Measurements from ENCODE around the gene KLK3. TPM values are rescaled to one million over a fixed set of nuclear protein-coding genes. Genes with fewer than 3 reads are reported as not detected.

The KLK3 gene
- total and polyA plus RNA-seq, 2 donors: not detected

DNA sequence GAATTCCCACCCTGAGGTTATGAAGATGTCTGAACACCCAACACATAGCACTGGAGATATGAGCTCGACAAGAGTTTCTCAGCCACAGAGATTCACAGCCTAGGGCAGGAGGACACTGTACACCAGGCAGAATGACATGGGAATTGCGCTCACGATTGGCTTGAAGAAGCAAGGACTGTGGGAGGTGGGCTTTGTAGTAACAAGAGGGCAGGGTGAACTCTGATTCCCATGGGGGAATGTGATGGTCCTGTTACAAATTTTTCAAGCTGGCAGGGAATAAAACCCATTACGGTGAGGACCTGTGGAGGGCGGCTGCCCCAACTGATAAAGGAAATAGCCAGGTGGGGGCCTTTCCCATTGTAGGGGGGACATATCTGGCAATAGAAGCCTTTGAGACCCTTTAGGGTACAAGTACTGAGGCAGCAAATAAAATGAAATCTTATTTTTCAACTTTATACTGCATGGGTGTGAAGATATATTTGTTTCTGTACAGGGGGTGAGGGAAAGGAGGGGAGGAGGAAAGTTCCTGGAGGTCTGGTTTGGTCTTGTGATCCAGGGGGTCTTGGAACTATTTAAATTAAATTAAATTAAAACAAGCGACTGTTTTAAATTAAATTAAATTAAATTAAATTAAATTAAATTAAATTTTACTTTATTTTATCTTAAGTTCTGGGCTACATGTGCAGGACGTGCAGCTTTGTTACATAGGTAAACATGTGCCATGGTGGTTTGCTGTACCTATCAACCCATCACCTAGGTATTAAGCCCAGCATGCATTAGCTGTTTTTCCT is 7.0 kb downstream of the KLK3 start:
- Histone ChIP-seq H3K4me1 (ENCODE audit: insufficient read depth) (no peaks in the 10 kb centered on the region), H3K27ac (ENCODE audit: low read depth) (no peak overlapping the region), H3K36me3 (ENCODE audit: insufficient read depth) (no peaks in the 10 kb centered on the region), H3K4me3 (ENCODE audit: low read depth, low read length) (no peak overlapping the region)
- 65% methylated on average over 7 of the region's 7 CpGs for WGBS
- no peak for DNase-seq (ENCODE audit: extremely low spot score)

DNA sequence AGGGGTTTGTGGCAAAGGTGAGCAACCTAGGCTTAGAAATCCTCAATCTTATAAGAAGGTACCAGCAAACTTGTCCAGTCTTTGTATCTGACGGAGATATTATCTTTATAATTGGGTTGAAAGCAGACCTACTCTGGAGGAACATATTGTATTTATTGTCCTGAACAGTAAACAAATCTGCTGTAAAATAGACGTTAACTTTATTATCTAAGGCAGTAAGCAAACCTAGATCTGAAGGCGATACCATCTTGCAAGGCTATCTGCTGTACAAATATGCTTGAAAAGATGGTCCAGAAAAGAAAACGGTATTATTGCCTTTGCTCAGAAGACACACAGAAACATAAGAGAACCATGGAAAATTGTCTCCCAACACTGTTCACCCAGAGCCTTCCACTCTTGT is 14.8 kb downstream of the KLK3 start:
- no peak overlapping the region for H3K4me3 ChIP-seq (ENCODE audit: low read depth, low read length)
- H3K36me3 ChIP-seq (ENCODE audit: insufficient read depth): no peaks in the 10 kb centered on the region
- DNase-seq (ENCODE audit: extremely low spot score): no peak
- no peak overlapping the region for H3K27ac ChIP-seq (ENCODE audit: low read depth)
- WGBS: 63% methylated on average over 4 of the region's 4 CpGs
- H3K4me1 ChIP-seq (ENCODE audit: insufficient read depth): no peaks in the 10 kb centered on the region

DNA sequence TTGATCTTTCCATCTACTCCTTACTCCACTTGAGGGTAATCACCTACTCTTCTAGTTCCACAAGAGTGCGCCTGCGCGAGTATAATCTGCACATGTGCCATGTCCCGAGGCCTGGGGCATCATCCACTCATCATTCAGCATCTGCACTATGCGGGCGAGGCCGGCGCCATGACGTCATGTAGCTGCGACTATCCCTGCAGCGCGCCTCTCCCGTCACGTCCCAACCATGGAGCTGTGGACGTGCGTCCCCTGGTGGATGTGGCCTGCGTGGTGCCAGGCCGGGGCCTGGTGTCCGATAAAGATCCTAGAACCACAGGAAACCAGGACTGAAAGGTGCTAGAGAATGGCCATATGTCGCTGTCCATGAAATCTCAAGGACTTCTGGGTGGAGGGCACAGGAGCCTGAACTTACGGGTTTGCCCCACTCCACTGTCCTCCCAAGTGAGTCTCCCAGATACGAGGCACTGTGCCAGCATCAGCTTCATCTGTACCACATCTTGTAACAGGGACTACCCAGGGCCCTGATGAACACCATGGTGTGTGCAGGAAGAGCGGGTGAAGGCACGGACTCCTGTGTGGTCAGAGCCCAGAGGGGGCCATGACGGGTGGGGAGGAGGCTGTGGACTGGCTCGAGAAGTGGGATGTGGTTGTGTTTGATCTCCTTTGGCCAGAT is 15.8 kb downstream of the KLK3 start:
- Histone ChIP-seq H3K36me3 (ENCODE audit: insufficient read depth) (no peaks in the 10 kb centered on the region), H3K4me3 (ENCODE audit: low read depth, low read length) (no peak overlapping the region), H3K27ac (ENCODE audit: low read depth) (no peak overlapping the region), H3K4me1 (ENCODE audit: insufficient read depth) (no peaks in the 10 kb centered on the region)
- 54% methylated on average over 26 of the region's 26 CpGs for WGBS
- DNase-seq (ENCODE audit: extremely low spot score): no peak

DNA sequence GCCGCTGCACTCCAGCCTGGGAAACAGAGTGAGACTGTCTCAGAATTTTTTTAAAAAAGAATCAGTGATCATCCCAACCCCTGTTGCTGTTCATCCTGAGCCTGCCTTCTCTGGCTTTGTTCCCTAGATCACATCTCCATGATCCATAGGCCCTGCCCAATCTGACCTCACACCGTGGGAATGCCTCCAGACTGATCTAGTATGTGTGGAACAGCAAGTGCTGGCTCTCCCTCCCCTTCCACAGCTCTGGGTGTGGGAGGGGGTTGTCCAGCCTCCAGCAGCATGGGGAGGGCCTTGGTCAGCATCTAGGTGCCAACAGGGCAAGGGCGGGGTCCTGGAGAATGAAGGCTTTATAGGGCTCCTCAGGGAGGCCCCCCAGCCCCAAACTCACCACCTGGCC is 18.3 kb downstream of the KLK3 start, which contains the start of gene KLK2:
TSS of gene KLK2 (plus strand) at position 384 of the 400 bp plus-strand sequence. CDS start 35 bp downstream, outside the sequence.
- Histone ChIP-seq H3K36me3 (ENCODE audit: insufficient read depth) (no peaks in the 10 kb centered on the region), H3K27ac (ENCODE audit: low read depth) (no peak within 1 kb of the TSS), H3K4me1 (ENCODE audit: insufficient read depth) (no peaks in the 10 kb centered on the region), H3K4me3 (ENCODE audit: low read depth, low read length) (no peak within 1 kb of the TSS)
- 67% methylated on average over 3 of the region's 3 CpGs for WGBS
- no peak for DNase-seq (ENCODE audit: extremely low spot score)

DNA sequence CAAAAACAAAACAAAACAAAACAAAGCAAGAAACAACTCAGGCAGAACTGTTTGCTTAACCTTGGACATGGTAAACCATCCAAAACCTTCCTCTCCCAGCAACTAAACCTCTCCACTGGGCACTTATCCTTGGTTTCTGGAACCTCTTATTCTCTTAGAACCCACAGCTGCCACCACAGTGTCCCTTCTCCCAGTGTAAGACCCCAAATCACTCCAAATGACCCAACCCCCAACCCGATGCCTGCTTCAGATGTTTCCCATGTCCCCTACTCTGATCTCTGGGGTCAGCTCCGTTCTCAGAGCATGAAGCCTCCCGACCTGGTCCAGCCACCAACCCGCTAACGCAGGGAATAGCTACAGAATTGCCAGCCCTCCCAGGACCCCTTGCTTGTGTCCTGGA is 19.5 kb downstream of the KLK3 start:
- no peak overlapping the region for H3K4me3 ChIP-seq (ENCODE audit: low read depth, low read length)
- H3K4me1 ChIP-seq (ENCODE audit: insufficient read depth): no peaks in the 10 kb centered on the region
- H3K36me3 ChIP-seq (ENCODE audit: insufficient read depth): no peaks in the 10 kb centered on the region
- 63% methylated on average over 5 of the region's 5 CpGs for WGBS
- no peak overlapping the region for H3K27ac ChIP-seq (ENCODE audit: low read depth)
- no peak for DNase-seq (ENCODE audit: extremely low spot score)

DNA sequence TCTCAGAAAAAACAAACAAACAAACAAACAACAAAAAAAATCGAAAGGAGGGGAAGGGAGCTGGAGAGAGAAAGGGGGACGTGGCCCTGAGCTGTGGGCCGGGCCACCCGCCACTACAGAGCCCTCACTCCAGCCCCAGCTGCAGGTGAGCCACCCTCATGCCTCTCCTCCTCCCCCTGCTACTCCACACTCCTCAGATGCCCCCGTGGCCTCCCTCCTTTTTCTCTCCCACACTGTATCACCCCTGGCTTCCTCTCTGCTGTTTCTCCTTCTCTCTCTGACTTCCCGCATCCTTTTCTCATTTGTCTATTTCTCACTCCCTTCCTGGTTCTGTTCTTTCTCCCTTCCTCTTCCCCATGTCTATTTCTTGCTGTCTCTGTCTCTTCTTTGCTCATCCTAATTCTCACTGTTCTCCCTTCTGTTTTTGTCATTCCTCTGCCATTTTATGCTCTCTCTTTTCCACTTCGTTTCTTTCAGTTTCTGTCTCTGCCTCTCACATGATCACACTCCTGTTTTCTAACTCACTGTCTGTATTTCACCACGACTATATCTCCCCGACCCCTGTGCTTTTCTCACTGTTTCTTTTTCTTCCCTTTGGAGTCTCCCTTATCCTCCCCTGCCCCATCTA is 21.2 kb downstream of the KLK3 start:
- Histone ChIP-seq H3K4me1 (ENCODE audit: insufficient read depth) (no peaks in the 10 kb centered on the region), H3K36me3 (ENCODE audit: insufficient read depth) (no peaks in the 10 kb centered on the region), H3K4me3 (ENCODE audit: low read depth, low read length) (no peak overlapping the region), H3K27ac (ENCODE audit: low read depth) (no peak overlapping the region)
- WGBS: 41% methylated on average over 9 of the region's 9 CpGs
- no peak for DNase-seq (ENCODE audit: extremely low spot score)

DNA sequence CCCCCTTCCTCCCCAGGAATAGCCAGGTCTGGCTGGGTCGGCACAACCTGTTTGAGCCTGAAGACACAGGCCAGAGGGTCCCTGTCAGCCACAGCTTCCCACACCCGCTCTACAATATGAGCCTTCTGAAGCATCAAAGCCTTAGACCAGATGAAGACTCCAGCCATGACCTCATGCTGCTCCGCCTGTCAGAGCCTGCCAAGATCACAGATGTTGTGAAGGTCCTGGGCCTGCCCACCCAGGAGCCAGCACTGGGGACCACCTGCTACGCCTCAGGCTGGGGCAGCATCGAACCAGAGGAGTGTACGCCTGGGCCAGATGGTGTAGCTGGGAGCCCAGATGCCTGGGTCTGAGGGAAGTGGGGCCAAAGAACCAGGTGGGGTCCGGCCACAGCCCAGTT is 21.7 kb downstream of the KLK3 start:
- DNase-seq (ENCODE audit: extremely low spot score): no peak
- Histone ChIP-seq H3K4me1 (ENCODE audit: insufficient read depth) (no peaks in the 10 kb centered on the region), H3K36me3 (ENCODE audit: insufficient read depth) (no peaks in the 10 kb centered on the region), H3K27ac (ENCODE audit: low read depth) (no peak overlapping the region), H3K4me3 (ENCODE audit: low read depth, low read length) (no peak overlapping the region)
- WGBS: 61% methylated on average over 7 of the region's 7 CpGs

DNA sequence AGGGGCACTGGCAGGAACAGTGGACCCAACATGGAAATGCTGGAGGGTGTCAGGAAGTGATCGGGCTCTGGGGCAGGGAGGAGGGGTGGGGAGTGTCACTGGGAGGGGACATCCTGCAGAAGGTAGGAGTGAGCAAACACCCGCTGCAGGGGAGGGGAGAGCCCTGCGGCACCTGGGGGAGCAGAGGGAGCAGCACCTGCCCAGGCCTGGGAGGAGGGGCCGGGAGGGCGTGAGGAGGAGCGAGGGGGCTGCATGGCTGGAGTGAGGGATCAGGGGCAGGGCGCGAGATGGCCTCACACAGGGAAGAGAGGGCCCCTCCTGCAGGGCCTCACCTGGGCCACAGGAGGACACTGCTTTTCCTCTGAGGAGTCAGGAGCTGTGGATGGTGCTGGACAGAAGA is 22.6 kb downstream of the KLK3 start:
- H3K27ac ChIP-seq (ENCODE audit: low read depth): no peak overlapping the region
- H3K4me1 ChIP-seq (ENCODE audit: insufficient read depth): no peaks in the 10 kb centered on the region
- no peak for DNase-seq (ENCODE audit: extremely low spot score)
- no peaks in the 10 kb centered on the region for H3K36me3 ChIP-seq (ENCODE audit: insufficient read depth)
- H3K4me3 ChIP-seq (ENCODE audit: low read depth, low read length): no peak overlapping the region
- WGBS: 21% methylated on average over 8 of the region's 8 CpGs

DNA sequence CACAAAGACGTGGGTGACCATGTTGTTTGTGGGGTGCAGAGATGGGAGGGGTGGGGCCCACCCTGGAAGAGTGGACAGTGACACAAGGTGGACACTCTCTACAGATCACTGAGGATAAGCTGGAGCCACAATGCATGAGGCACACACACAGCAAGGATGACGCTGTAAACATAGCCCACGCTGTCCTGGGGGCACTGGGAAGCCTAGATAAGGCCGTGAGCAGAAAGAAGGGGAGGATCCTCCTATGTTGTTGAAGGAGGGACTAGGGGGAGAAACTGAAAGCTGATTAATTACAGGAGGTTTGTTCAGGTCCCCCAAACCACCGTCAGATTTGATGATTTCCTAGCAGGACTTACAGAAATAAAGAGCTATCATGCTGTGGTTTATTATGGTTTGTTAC is 24.1 kb downstream of the KLK3 start:
- 51% methylated on average over 5 of the region's 5 CpGs for WGBS
- DNase-seq (ENCODE audit: extremely low spot score): no peak
- H3K27ac ChIP-seq (ENCODE audit: low read depth): no peak overlapping the region
- no peak overlapping the region for H3K4me3 ChIP-seq (ENCODE audit: low read depth, low read length)
- no peaks in the 10 kb centered on the region for H3K36me3 ChIP-seq (ENCODE audit: insufficient read depth)
- no peaks in the 10 kb centered on the region for H3K4me1 ChIP-seq (ENCODE audit: insufficient read depth)

DNA sequence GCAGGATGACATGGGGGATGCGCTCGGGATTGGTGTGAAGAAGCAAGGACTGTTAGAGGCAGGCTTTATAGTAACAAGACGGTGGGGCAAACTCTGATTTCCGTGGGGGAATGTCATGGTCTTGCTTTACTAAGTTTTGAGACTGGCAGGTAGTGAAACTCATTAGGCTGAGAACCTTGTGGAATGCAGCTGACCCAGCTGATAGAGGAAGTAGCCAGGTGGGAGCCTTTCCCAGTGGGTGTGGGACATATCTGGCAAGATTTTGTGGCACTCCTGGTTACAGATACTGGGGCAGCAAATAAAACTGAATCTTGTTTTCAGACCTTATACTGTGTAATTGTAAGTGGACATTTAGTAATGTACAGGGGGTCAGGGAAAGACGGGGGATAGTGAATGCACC is 25.5 kb downstream of the KLK3 start:
- no peaks in the 10 kb centered on the region for H3K36me3 ChIP-seq (ENCODE audit: insufficient read depth)
- no peak for DNase-seq (ENCODE audit: extremely low spot score)
- no peak overlapping the region for H3K27ac ChIP-seq (ENCODE audit: low read depth)
- WGBS: 74% methylated on average over 5 of the region's 5 CpGs
- no peaks in the 10 kb centered on the region for H3K4me1 ChIP-seq (ENCODE audit: insufficient read depth)
- no peak overlapping the region for H3K4me3 ChIP-seq (ENCODE audit: low read depth, low read length)

DNA sequence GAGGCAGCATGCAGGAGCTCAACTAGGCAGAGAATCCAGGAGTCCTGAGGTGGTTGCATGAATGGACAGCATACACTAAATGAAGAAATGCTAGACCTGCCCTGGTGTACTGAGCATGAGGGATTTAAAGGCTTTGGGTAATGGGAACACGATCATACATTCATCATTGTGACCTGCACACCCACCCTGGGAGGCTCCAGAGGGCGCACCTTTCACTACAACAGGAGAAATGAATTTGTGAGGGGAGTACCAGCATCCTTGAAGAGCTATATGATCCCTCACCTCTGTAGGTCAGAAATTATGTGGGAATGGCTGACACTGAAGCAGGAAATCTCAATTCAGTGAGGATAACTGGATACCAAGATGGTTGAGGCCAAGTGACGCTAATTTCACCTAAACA is 27.5 kb downstream of the KLK3 start:
- Histone ChIP-seq H3K36me3 (ENCODE audit: insufficient read depth) (no peaks in the 10 kb centered on the region), H3K4me1 (ENCODE audit: insufficient read depth) (no peaks in the 10 kb centered on the region), H3K27ac (ENCODE audit: low read depth) (no peak overlapping the region), H3K4me3 (ENCODE audit: low read depth, low read length) (no peak overlapping the region)
- 50% methylated on average over 3 of the region's 3 CpGs for WGBS
- DNase-seq (ENCODE audit: extremely low spot score): no peak

DNA sequence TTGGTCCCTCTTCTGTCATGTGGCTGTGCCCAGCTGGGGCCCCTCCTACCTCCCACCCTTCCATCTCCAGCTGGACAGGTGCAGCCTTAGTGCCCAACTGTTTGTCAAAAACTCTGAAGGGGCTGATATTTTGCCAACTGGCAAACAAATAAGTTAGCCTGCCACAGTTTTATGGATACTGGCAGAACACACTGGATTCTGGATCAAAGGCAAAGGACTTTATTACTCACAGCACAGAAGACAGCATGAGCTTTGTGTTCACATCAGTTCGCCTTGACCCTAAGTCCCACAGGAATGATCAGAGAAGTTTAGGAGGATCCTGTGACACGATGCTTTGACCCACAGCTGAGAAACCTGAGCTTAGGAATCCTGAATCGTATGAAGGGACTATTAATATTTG is 34.9 kb downstream of the KLK3 start:
- Histone ChIP-seq H3K27ac (ENCODE audit: low read depth) (no peak overlapping the region), H3K4me3 (ENCODE audit: low read depth, low read length) (no peak overlapping the region), H3K4me1 (ENCODE audit: insufficient read depth) (no peaks in the 10 kb centered on the region), H3K36me3 (ENCODE audit: insufficient read depth) (no peaks in the 10 kb centered on the region)
- no peak for DNase-seq (ENCODE audit: extremely low spot score)
- 51% methylated on average over 3 of the region's 3 CpGs for WGBS

DNA sequence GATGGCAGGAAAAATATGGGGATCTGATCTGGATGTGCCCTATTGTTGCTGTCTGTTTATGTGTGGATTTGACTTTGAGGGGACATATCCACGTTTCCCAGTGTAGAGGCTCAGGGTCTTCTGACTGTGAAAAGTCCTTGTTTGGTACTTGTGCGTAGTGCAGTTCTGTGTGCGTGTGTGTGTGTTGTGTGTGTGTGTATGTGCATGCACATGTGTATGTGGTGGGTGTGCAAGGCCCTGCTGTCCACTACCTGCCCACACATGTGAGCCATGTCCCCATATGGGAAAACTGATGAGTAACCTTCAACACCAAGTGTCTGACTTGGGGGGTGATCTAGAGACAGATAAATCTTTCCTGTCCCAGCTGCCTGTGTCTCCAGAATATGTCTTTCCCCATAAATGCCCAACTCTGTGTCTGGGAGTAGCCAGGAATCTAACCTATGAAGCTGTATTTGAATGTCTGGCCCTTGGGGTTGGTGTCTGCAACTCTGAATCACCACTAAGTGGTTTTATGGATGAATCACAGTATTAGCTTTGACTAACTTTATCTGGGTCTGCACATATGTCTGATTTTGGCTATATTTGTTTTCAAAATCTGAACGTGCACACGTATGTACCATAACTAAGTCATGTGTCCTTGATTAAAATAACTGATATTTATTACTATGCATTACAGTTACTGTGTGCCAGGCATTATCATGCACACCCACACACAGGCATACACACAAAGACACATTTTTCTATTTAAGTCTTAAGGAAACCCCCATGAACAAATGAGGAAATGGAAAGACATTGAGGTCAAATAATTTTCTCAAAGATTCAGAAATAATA is 35.9 kb downstream of the KLK3 start:
- WGBS: 37% methylated on average over 5 of the region's 5 CpGs

More for the DNA sequence above, 35.9 kb downstream of the KLK3 start:
- Histone ChIP-seq H3K36me3 (ENCODE audit: insufficient read depth) (no peaks in the 10 kb centered on the region), H3K4me1 (ENCODE audit: insufficient read depth) (no peaks in the 10 kb centered on the region), H3K27ac (ENCODE audit: low read depth) (no peak overlapping the region), H3K4me3 (ENCODE audit: low read depth, low read length) (no peak overlapping the region)
- no peak for DNase-seq (ENCODE audit: extremely low spot score)

Measured in urinary bladder (tissue), 4 donors.